Stimulated activated naive CD4-positive, alpha-beta T cell treated with Interleukin-2 at 50 U/mL for 16 hours (primary cell): Measurements from ENCODE around the gene SLC7A6OS.

Experiments
- DNase-seq: peaks from one replicate; lab custom pipeline; 2025; lab: John Stamatoyannopoulos, UW

The SLC7A6OS gene

DNA sequence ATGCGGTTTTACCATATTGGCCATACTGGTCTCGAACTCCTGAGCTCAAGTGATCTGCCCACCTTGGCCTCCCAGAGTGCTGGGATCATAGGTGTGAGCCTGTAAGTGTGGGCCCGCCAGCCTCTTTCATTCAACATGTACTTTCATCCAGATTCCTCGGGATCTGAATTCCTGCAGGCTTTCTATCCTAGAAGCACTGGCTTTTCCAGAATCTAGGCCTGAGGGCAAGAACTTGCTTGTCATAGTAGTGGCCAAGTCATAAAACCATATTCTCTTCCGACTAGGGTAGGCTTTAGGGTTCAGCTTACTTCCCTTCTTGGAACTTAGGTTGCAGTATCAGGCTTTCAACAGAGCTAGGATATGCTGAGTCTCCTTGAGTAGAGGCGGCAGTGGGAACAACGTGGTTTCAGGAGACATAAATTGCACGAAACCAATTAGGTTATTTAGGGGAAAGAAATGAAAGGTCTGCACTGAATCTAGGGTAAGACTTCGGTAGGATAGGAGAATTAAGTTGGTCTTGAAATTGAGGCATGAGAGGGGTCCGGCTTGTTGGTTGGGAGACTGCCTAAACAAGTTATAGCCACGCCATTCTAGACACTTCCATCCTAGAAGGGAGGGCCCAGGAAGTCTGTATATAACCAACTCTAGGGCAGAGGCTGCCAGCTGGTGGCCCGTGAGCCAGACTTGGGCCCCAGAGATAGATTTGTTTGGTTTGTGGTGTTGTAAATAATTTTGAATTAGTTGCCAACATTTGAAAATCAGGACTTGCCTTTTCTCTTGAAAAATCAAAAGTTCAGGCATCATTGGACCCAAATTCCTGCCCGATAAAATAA is 30.8 kb downstream of the SLC7A6OS start:
- DNase-seq, result no peak

- no peak for DNase-seq
Observed at GRCh38 chr16:68276223-68276622, 34.5 kb downstream of the SLC7A6OS start.

DNA sequence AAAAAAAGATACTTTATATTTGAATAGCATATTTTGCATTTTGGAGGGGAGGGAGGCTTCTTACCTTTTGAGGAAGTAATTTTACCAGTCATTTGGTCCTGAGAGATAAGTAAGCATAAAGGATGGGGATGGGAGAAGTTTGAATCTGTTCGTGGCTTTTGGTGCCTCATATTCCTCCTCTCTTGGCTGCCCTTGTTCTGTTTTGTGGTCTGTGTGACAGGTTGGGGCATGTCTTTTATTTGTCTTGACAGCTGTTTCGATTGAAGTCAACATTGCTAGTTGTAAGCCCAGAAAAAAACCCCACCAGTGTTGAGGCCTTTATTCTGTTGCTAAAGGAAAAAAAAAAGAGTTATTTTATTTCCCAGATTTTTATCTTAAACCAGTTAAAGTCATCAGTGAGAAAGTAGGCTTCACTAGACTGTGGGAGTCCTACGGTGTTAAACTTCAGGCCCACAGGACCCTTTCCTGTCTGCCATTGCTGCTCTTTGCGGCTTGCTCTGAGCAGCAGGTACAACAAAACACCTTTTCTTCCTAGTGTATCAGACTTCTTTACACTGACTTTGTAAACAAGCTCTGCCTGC is 35.0 kb downstream of the SLC7A6OS start:
- peak; percentile 12 for DNase-seq

- no peak for DNase-seq
Observed at GRCh38 chr16:68274441-68274840, 36.3 kb downstream of the SLC7A6OS start.

DNA sequence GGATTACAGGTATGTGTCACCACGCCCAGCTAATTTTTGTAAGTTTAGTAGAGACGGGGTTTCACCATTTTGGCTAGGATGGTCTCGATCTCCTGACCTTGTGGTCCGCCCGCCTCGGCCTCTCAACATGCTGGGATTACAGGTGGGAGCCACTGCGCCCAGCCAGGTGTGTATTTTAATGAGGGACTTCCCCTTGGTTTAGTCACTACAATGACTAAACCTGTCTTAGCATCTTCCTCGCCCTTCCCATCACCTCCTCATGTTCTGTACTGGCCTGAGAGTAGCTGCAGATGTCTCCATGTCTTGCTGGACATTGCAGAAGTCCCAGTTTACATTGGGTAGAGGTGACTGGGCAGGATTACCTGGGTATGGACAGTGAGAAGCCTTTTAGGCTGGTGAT is 36.9 kb downstream of the SLC7A6OS start:
- DNase-seq, result no peak

GRCh38 chr16:68273459-68273858 is 37.3 kb downstream of the SLC7A6OS start:
- DNase-seq, result no peak

DNA sequence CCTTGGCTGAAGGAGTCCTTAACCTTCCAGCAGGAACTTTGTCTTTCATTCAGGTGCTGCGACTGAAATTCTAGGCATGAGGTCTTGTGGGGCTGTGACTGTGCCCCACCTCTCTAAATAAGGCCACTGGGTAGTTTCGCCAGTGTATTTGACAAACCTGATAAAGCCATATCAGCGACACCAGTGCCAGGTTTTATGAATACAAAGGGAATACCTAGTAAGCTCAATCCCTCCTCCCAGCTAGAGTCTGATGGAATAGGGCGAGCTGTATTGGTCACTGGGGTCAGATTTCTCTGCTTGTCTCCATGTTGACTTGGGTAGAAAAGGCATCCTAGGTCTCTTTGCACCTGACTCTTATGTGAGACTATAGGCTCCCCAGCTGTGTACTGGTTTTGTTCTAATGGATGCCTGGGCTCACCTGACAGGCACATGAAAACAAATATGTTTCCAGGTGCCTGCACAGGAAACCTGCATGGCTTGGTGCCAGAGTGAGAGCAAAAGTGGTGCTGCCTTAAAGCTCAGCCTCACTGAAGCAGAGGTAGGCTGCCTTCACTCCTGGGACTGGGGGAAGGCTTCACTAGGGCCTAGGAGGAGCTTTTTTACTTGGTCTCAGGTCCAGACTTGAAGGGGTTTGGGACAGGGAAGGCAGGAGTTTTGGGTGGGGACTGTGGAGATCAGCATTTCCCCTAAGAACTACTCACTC is 38.1 kb downstream of the SLC7A6OS start:
- peak; percentile 15 for DNase-seq

DNA sequence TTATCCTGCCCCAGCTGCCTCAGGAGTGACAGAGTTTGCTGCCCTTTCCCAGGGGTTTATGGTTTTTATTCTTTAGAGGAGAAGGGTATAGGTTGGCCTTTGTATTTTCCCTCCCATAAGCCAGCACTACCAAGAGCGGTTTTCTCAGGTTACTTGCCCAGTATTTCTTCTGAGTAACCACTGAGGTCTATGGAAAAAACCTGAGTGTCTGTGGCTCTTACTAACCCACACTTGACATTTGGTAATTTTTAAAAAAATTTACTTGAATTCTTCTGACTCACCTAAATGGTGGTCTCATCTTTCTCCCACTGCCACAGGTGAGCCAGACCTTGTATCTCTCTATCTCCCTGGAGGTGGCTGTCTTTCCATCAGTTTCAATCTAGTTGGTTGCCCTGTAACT is 40.4 kb downstream of the SLC7A6OS start:
- no peak for DNase-seq

- no peak for DNase-seq
Observed at GRCh38 chr16:68269793-68270192, 41.0 kb downstream of the SLC7A6OS start.

DNA sequence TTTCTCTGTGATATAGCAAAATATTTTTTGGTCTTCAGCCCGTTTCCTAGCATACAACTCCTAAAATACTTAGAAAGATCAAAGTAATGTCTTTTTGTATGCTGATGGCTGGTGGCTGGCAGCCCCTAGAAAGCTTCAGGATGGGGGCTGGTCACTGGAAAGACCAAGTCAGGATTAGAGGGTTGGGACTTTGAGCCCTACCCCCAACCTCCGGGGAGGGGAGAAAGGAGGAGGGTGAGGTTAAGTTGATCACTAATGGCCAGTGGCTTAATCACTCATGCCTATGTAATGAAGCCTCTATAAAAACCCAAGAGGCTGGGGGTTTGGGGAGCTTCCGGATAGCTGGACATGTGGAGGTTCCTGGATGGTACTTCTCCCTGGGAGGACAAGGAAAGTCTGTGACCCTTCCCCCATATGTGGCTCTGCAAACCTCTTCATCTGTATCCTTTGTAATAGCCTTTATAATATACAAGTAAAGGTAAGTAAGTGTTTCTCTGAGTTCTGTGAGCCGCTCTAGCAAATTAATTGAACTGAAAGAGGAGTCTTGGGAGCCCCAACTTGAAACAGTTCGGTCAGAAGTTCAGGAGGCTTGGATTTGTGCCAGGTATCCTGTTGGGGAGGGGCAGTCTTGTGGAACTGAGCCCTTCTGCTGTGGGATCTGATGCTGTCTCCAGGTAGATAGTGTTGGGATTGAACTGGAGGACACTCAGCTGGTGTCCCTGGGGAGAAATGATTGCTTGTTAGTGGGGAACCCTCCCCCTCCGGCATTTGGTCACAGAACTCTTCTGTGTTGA is 42.9 kb downstream of the SLC7A6OS start:
- no peak for DNase-seq

DNA sequence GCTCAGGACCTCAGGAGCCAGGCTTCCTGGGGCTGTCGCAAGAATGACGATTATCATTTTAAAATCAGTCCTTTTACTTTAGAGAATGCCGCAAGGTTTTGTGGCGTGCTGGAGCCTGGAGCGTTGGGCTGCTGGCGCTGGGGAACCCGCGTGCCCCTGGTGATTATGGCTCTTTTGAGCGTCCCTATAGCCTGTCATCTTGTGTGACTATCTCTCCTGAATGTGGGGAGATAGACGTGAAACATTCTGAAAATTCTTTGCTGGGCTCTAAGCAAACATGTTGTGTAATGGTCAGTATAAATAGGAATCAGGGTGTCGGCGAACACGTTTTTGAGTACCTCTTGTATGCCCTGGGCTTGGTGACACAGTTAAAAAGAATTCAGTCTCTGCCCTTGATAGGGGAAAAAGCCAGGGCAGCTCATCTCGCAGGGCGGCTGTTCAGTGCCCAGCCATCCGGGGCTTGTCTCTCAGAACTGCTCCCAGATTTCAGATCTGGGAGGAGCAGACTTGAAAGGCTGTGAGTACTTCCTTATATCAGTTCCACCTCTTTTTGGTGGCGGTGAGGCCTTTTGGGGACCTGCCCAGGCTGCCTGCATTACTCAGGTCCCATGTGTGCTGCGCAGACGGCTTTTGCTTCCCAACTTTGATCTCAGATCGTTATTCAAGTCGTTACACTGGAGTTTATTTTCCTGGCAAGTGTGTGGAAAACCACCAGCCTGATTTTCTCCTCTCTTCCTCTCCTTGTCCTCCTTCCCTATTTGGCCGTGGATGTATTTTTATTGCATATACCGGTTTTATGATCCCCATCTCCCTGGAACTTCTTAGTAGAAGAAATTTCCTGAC is 45.4 kb downstream of the SLC7A6OS start:
- DNase-seq, result peak; percentile 31

DNA sequence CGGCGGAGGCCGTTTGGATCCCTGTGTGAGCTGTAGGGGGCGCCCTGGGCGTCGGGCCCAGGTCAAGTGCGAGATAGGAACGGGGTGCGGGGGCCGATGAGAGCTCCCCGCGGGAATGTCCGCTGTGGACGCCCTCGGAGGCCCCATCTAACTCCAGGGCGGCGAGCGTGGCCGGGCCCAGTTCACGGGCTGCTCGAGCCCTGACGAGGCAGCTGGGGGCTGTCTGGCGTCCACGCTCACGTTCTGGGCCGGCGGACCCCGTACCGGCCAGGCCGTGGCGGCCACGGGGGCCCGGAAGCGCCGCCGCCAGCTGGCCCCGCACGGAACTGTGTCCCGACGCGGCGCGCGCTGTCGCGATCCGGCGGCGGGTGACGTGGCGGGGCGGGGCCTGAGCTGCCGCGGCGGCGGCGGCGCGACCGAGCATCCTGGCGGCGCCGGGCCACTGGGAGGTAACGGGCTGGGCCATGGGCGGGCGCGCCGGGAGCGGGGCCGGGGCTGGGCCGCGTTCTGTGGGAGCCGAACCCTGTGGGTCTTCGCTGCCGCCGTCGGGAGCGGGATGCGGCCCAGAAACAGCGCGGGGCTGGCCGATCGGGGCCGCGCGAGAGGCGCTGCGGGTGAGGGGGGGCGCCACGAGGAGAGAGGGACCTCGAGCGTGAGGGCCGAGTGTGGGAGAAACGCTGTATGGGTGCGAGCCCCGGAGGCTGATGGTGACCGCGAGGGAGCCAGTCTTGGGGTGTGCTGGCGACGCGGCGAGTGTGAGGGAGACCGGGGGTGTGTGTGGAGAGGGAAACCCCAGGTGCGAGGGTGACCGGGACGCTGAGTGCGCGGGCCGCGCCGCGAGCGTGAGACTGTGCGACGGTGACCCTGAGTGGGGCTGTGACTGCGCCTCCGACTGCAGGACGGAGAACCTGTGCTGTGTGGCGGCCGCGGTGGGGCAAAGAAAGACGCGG is 46.3 kb downstream of the SLC7A6OS start, which contains the start of gene SLC7A6:
TSS of gene SLC7A6 (plus strand) at position 399 of the 950 bp plus-strand sequence. CDS start 10,201 bp downstream, outside the sequence.
- DNase-seq, result peak; percentile 80

- no peak for DNase-seq
Observed at GRCh38 chr16:68263559-68264127, 47.1 kb downstream of the SLC7A6OS start.

DNA sequence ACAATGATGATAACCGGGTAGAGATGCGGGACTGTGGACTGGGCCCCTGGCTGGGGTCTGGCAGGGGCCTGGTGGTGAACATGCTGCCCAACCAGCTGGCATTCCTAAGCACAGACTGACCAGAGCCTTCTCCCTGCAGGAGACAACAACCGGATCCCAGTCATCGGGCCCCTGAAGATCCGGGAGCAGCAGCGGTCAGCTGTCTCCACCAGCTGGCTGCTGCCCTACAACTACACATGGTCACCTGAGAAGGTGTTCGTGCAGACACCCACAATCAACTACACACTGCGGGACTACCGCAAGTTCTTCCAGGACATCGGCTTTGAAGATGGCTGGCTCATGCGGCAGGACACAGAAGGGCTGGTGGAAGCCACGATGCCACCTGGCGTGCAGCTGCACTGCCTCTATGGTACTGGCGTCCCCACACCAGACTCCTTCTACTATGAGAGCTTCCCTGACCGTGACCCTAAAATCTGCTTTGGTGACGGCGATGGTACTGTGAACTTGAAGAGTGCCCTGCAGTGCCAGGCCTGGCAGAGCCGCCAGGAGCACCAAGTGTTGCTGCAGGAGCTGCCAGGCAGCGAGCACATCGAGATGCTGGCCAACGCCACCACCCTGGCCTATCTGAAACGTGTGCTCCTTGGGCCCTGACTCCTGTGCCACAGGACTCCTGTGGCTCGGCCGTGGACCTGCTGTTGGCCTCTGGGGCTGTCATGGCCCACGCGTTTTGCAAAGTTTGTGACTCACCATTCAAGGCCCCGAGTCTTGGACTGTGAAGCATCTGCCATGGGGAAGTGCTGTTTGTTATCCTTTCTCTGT is 51.5 kb downstream of the SLC7A6OS start:
- no peak for DNase-seq

DNA sequence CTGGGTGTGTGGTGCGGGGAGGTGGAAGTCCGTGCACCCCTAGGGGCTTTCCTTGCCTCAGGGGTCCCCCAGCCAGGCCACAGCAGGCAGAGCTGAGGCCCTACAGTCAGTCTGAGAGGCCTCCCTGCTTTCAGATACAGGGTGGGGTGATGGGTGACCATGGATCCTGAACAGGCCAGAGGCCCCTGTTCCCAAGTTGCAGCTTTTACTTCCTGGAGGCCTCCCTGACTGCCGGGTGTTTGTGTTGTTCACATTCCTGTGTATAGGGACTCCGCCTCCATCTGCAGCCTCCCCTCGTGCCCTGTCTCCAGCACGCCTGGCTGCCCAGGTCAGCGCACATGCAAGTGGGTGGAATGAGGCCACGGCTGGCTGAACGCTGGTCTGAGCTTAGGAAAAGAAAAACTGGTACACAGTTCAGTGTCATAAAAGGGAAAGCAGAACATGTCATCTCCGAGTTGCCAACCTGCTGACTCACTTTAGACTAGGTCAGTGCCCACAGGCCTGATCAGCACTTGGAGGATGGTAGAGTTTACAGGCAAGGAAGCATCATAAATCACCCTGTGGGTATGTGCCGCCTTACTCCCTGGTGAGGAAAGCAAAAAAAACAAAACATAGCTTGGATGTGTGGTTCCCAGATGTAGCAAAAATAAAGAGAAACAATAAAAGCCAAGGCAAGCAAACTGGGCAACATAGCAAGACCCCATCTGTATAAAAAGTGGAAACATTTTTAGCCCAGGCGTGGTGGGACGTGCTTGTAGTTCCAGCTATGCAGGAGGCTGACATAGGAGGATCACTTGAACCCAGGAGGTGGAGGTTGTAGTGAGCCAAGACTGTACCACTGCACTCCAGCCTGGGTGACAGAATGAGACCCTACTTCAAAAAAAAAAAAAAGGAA is 52.6 kb downstream of the SLC7A6OS start:
- no peak for DNase-seq

DNA sequence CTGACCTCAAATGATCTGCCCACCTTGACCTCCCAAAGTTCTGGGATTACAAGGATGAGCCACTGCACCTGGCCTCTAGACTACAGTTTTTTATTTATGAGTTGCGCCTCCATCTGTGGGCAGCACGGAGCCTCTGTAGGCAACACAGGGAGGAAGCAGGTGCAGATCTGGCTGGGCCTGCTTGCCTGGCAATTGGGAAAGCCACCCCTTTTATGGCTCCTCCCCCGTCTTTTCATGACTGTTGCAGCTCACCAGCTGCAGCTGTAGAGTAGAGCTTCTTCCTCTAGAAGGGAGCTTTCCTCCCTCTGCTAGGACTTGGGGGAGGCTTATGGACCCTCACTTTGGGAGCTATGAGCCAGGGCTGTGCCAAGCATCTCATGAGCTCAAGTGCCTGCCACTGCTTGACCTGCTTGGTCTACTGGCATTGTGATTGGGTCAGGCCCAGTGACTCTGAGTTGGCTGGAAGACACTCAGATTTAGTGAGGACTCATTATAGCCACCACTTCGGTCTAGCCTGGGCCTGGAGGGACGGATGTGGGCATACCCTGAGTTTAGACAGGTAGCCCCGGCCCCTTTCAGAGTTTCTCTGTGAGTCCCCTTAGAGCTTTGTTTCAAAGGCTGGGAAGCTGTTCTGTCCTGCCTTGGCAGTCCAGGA is 53.4 kb downstream of the SLC7A6OS start:
- no peak for DNase-seq

DNA sequence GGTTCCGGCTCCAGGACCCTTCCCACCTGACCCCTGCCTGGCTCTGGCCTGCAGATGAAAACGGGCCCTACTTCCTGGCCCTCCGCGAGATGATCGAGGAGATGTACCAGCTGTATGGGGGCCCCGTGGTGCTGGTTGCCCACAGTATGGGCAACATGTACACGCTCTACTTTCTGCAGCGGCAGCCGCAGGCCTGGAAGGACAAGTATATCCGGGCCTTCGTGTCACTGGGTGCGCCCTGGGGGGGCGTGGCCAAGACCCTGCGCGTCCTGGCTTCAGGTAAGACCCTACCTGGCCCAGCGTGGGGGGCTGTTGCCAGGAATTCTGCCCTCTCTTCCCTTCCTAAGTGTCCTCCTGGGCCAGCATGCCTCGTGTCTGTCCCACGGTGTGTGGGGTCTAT is 55.0 kb downstream of the SLC7A6OS start:
- no peak for DNase-seq
